Neural cell (in vitro differentiated cells): ENCODE results near the gene SPATS2L. TPM values are rescaled to one million over a fixed set of nuclear protein-coding genes. Genes with fewer than 3 reads are reported as not detected.

Source experiments
- H2AFZ ChIP-seq: fragments of 200-600, 300-800 bp; sonication (generic), shearing (Covaris generic); 2 replicates; pipeline ENCODE4 v1.6.0; 2014; ENCODE audit warnings: low read depth, mild to moderate bottlenecking, antibody characterized with exemption, low read length, moderate library complexity
- H3F3A ChIP-seq: fragments of 200-600 bp; shearing (Covaris generic); 2 replicates; pipeline ENCODE4 v1.6.1; 2016; ENCODE audit warnings: mild to moderate bottlenecking, moderate library complexity, mixed read lengths, antibody characterized with exemption, low read length; ENCODE audit not compliant: insufficient read depth, poor library complexity, severe bottlenecking
- H3K27ac ChIP-seq: fragments of 200-600, 300-800 bp; sonication (generic), shearing (Covaris generic); 2 replicates; pipeline ENCODE4 v1.5.1; 2014; ENCODE audit warnings: mild to moderate bottlenecking, low read length, moderate library complexity
- H3K27me3 ChIP-seq: fragments of 300-800, 200-600 bp; sonication (generic), shearing (Covaris generic); 2 replicates; pipeline ENCODE4 v1.6.0; 2014; ENCODE audit warnings: mild to moderate bottlenecking, low read depth, low read length, moderate library complexity; ENCODE audit not compliant: insufficient read depth
- H3K36me3 ChIP-seq: fragments of 300-800, 200-600 bp; sonication (generic), shearing (Covaris generic); 2 replicates; pipeline ENCODE4 v1.5.1; 2014; ENCODE audit warnings: mild to moderate bottlenecking, antibody characterized with exemption, low read length, moderate library complexity; ENCODE audit not compliant: insufficient read depth
- H3K4me2 ChIP-seq: fragments of 300-800, 200-600 bp; sonication (generic), shearing (Covaris generic); 2 replicates; pipeline ENCODE4 v1.6.0; 2014; ENCODE audit warnings: mild to moderate bottlenecking, low read length
- H3K4me3 ChIP-seq: fragments of 300-800, 200-600 bp; sonication (generic), shearing (Covaris generic); 2 replicates; pipeline ENCODE4 v1.5.1; 2014; ENCODE audit warnings: mild to moderate bottlenecking, low read length, moderate library complexity
- H3K79me2 ChIP-seq: fragments of 200-600 bp; shearing (Covaris generic); replicated peaks from 2 replicates; pipeline ENCODE4 v1.6.0; 2014; ENCODE audit warnings: mild to moderate bottlenecking, low read length, moderate library complexity; ENCODE audit not compliant: insufficient read depth
- H3K9ac ChIP-seq: fragments of 300-800, 200-600 bp; sonication (generic), shearing (Covaris generic); 2 replicates; pipeline ENCODE4 v1.6.1; 2016; ENCODE audit warnings: mild to moderate bottlenecking, low read length, mixed read lengths
- H3K9me2 ChIP-seq: fragments of 200-600 bp; shearing (Covaris generic); 2 replicates; pipeline ENCODE4 v1.6.1; 2016; ENCODE audit warnings: mild to moderate bottlenecking, low read length, mixed read lengths; ENCODE audit not compliant: insufficient read depth
- H3K9me3 ChIP-seq: fragments of 200-600, 300-800 bp; sonication (generic), shearing (Covaris generic); 2 replicates; pipeline ENCODE4 v1.6.1; 2016; ENCODE audit warnings: mild to moderate bottlenecking, mixed run types, low read length, moderate library complexity, mixed read lengths
- H4K20me1 ChIP-seq: fragments of 200-600 bp; shearing (Covaris generic); 2 replicates; pipeline ENCODE4 v1.6.1; 2016; ENCODE audit warnings: mild to moderate bottlenecking, mixed run types; ENCODE audit not compliant: insufficient read depth
- CTCF ChIP-seq: fragments of 450-650 bp; IDR thresholded peaks from 2 replicates; pipeline ENCODE4 v1.5.1; 2014; ENCODE audit warnings: antibody characterized with exemption, mild to moderate bottlenecking, moderate library complexity; ENCODE audit not compliant: poor library complexity, severe bottlenecking
- EP300 ChIP-seq: fragments of 450-650 bp; conservative IDR thresholded peaks from 2 replicates; pipeline ENCODE4 v1.6.1; 2014; ENCODE audit warnings: antibody characterized with exemption, mild to moderate bottlenecking, moderate library complexity; ENCODE audit not compliant: poor library complexity, severe bottlenecking
- EZH2 ChIP-seq: fragments of 200-600, 300-800 bp; shearing (Covaris generic), sonication (generic); IDR thresholded peaks from 2 replicates; pipeline ENCODE4 v1.6.1; 2014; ENCODE audit warnings: antibody characterized with exemption, low read length, borderline replicate concordance, mild to moderate bottlenecking; ENCODE audit not compliant: insufficient read depth, poor library complexity, severe bottlenecking
- MXI1 ChIP-seq: fragments of 450-650 bp; conservative IDR thresholded peaks from 2 replicates; pipeline ENCODE4 v1.6.1; 2014; ENCODE audit warnings: antibody characterized with exemption, mild to moderate bottlenecking; ENCODE audit not compliant: poor library complexity, severe bottlenecking
- POLR2AphosphoS5 ChIP-seq: IDR thresholded peaks from 2 replicates; pipeline ENCODE4 v1.6.1; 2012
- RAD21 ChIP-seq: fragments of 450-650 bp; conservative IDR thresholded peaks from 2 replicates; pipeline ENCODE4 v1.6.1; 2014; ENCODE audit warnings: antibody characterized with exemption, mild to moderate bottlenecking, moderate library complexity
- REST ChIP-seq: IDR thresholded peaks from 2 replicates; pipeline ENCODE4 v1.6.1; 2012; ENCODE audit warnings: borderline replicate concordance
- SMC3 ChIP-seq: fragments of 450-650 bp; conservative IDR thresholded peaks from 2 replicates; pipeline ENCODE4 v1.6.1; 2014; ENCODE audit warnings: antibody characterized with exemption, mild to moderate bottlenecking, moderate library complexity; ENCODE audit not compliant: poor library complexity
- TAF1 ChIP-seq: IDR thresholded peaks from 2 replicates; pipeline ENCODE4 v1.6.1; 2012; ENCODE audit warnings: low read depth
- polyA plus RNA-seq: library from polyadenylated mRNA; depleted of rRNA; stranded (reverse); fragments of >200 nt; gene quantifications from 2 replicates; pipeline ENCODE4 v1.2.3, GENCODE V29; 2014

SPATS2L gene
- polyA plus RNA-seq, 1 donor from 2014 or later = 8.5 TPM

GRCh38 chr2:200383380-200384110 lies 77.1 kb downstream of the SPATS2L start:
- H3K9me3 ChIP-seq = no peaks in the 10 kb centered on the region
- no peaks in the 10 kb centered on the region for H3K79me2 ChIP-seq
- H3K27me3 ChIP-seq = no peaks in the 10 kb centered on the region
- no peak overlapping the region for H3K4me2 ChIP-seq
- H3K4me3 ChIP-seq = no peak overlapping the region
- H3F3A ChIP-seq = no peaks in the 10 kb centered on the region
- no peaks in the 10 kb centered on the region for H3K36me3 ChIP-seq
- no peaks in the 10 kb centered on the region for H4K20me1 ChIP-seq
- H2AFZ ChIP-seq = no peak overlapping the region
- no peaks in the 10 kb centered on the region for H3K9me2 ChIP-seq
- TF ChIP-seq CTCF (no peak), REST (no peak), EZH2 (no peak), EP300 (no peak), MXI1 (no peak), TAF1 (no peak), RAD21 (no peak), SMC3 (no peak), POLR2AphosphoS5 (no peak)
- no peak overlapping the region for H3K27ac ChIP-seq
- no peak overlapping the region for H3K9ac ChIP-seq

GRCh38 chr2:200385063-200385635 lies 78.7 kb downstream of the SPATS2L start:
- TF ChIP-seq POLR2AphosphoS5 (no peak), MXI1 (no peak), RAD21 (no peak), EP300 (no peak), EZH2 (no peak), SMC3 (no peak), CTCF (no peak), TAF1 (no peak)
- Histone ChIP-seq H4K20me1 (no peaks in the 10 kb centered on the region), H3K36me3 (no peaks in the 10 kb centered on the region), H3K27me3 (no peaks in the 10 kb centered on the region), H2AFZ (no peak overlapping the region), H3K9me3 (no peaks in the 10 kb centered on the region), H3K79me2 (no peaks in the 10 kb centered on the region), H3K4me3 (no peak overlapping the region), H3F3A (no peaks in the 10 kb centered on the region), H3K4me2 (no peak overlapping the region), H3K9ac (no peak overlapping the region), H3K9me2 (no peaks in the 10 kb centered on the region), H3K27ac (no peak overlapping the region)
